GM18511 (cell line): ENCODE data around the gene CAMK2G.

Source experiments
- ATAC-seq: cut with Tn5 transposase; IDR thresholded peaks from one replicate; pipeline ENCODE4 v1.9.1; 2021; ENCODE audit warnings: mild to moderate bottlenecking, moderate library complexity; ENCODE audit not compliant: unreplicated experiment

CAMK2G gene

GRCh38 chr10:73865459-73866442, 8.6 kb downstream of the CAMK2G start:
- peak; percentile 88 for ATAC-seq

GRCh38 chr10:73865107-73865458, 9.3 kb downstream of the CAMK2G start:
- no peak for ATAC-seq

GRCh38 chr10:73864229-73864628, 10.1 kb downstream of the CAMK2G start:
- no peak for ATAC-seq

- no peak for ATAC-seq
Measured at GRCh38 chr10:73863039-73863817, 11.1 kb downstream of the CAMK2G start.

- no peak for ATAC-seq
Measured at GRCh38 chr10:73862011-73862410, 12.3 kb downstream of the CAMK2G start.

GRCh38 chr10:73859784-73860491, 14.4 kb downstream of the CAMK2G start:
- no peak for ATAC-seq

- no peak for ATAC-seq
Measured at GRCh38 chr10:73859428-73859783, 14.9 kb downstream of the CAMK2G start.

GRCh38 chr10:73858750-73859427, 15.5 kb downstream of the CAMK2G start:
- no peak for ATAC-seq

GRCh38 chr10:73858013-73858708, 16.2 kb downstream of the CAMK2G start:
- no peak for ATAC-seq

- ATAC-seq: no peak
Measured at GRCh38 chr10:73857446-73857845, 16.9 kb downstream of the CAMK2G start.

- no peak for ATAC-seq
Measured at GRCh38 chr10:73856261-73856660, 18.1 kb downstream of the CAMK2G start.

- no peak for ATAC-seq
Measured at GRCh38 chr10:73855413-73855812, 18.9 kb downstream of the CAMK2G start.

- ATAC-seq: no peak
Measured at GRCh38 chr10:73854310-73854709, 20.0 kb downstream of the CAMK2G start.

GRCh38 chr10:73853196-73853595, 21.2 kb downstream of the CAMK2G start:
- ATAC-seq: no peak

- ATAC-seq: no peak
Measured at GRCh38 chr10:73850863-73851461, 23.4 kb downstream of the CAMK2G start.

GRCh38 chr10:73850211-73850610, 24.1 kb downstream of the CAMK2G start:
- ATAC-seq: no peak

- ATAC-seq: peak; percentile 97
Measured at GRCh38 chr10:73848821-73849489, 25.4 kb downstream of the CAMK2G start.

GRCh38 chr10:73847031-73847430, 27.3 kb downstream of the CAMK2G start:
- ATAC-seq: no peak

GRCh38 chr10:73843261-73843660, 31.1 kb downstream of the CAMK2G start:
- ATAC-seq: no peak
